ENCODE results near the gene TAL1.
A peak's percentile ranks its signal among the peaks of the same experiment; 100 is the strongest.
"Not testable (repeated sequence)": the region's sequence is repeated elsewhere in the genome, so short reads cannot be mapped to it uniquely, and the experiment has no call there.

The TAL1 gene

GRCh38 chr1:47232187-47232874, at the start of gene TAL1:
TAL1 (minus strand) TSS chr1:47232225; CDS start chr1:47225888, 6,337 bp downstream.
- DNase-seq: no peak

- DNase-seq: no peak
These were observed 48.1 kb upstream of the TAL1 start for GRCh38 chr1:47280142-47280541.

DNA sequence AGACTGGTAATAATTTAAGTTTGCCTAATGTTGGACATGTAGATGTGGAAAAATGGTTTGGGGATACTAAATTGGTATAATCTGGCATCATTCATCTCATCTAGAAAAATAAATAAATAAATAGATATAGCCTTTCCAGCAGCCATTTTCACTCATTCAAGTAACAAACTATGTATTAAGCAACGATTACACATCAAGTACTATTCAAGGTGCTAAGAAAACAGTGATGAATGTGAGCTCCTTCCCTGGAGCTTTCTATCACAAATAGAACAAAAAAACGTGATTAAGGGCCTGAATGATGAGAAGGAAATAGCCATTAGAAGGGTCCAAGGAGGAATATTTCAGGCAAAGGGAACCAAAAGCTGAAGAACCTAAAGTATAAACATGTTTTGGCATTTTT, 44.8 kb upstream of the TAL1 start:
- DNase-seq: no peak

- DNase-seq: not testable (repeated sequence)
These were observed 43.8 kb upstream of the TAL1 start for GRCh38 chr1:47275811-47276210.

GRCh38 chr1:47265529-47265928, 33.5 kb upstream of the TAL1 start:
- DNase-seq: not testable (repeated sequence)

DNA sequence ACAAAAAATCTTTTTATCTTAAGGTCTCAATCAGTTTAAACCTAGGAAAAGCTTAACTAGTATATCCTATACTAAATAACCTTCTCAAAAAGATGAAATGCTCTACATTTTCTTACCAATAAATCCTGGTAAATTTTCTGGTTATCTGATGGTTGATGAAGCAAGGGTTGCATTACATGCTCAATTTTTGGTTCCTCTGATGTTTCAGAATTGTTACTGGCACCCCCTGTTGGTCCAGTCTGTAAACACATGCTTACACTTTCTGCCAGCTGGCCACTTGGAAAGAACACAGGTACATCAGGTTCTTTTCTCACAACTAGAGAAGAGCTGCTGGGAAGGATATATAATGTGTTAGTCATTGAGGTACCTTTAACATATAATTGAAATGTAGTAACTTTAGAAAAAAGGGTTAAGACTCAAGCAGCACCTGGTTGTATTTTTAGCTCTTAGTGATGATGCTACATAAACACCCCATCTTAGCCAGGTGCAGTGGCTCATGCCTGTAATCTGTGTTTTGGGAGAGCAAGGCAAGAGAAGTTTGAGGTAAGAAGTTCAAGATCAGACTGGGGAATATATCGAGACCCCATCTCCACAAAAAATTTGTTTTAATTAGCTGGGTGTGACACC, 30.9 kb upstream of the TAL1 start:
- DNase-seq: peak in 1 of 4 experiments; percentile 2

DNA sequence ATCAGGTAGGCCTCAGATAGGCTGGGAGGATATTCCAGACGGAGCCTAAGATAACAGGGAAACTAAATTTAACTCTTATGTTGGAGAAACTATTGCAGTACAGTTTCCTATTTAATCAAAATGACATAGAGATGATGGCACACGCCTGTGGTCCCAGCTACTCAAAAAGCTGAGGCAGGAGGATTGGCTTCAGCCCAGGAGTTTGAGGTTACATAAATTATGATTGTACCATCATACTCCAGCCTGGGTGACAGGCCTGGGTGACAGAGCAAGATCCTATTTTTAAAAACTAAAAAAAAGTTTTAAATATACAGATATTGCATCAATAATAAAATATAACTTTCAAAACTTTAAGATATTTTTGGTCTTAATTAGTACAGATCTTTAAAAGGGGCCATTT, 25.2 kb upstream of the TAL1 start:
- no peak for DNase-seq

- no peak for DNase-seq
These were observed 20.8 kb upstream of the TAL1 start for GRCh38 chr1:47252795-47253194.

DNA sequence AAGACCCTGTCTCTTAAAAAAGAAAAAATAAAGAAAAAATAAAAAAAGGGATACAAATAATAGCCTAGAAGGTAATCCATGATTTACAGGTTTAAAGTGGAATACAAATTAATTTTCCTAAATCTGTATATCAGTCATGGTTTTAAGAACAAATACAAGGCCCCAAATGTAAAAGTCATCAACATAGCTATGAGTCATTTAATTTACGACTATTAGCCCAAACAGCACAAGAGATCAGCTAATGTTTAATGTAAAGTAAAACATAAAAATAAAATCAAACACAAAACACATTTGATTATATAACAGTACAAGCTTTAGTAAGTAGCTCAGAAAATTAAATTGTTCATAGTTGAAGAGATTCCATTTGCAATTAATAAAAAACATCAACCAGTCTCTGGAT, 20.3 kb upstream of the TAL1 start:
- DNase-seq: no peak

GRCh38 chr1:47249755-47250154, 17.7 kb upstream of the TAL1 start:
- no peak for DNase-seq

DNA sequence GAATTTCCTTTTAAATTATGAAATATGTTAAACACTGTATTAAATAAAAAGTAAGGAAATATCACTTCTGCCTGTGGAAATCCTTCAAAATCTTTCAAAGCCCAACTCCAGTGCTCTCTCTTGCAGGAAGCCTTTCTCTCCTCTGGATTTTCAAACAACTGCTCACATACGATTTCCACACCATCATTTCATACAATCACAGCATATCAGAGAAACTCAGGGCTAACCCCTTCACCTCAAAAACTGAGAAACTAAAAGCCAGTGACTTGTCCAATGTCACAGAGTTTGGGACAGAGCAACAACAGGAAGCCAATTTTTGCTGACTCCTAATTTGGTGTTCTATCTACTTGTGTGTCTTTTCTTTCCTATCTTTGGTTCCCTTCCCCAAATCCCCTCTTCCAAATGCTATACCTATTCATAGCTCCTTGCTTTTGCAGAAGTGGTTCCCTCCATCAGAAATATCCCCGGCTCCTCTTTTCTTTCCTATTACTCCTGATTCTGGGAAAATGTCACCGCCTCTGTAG, 12.4 kb upstream of the TAL1 start:
- no peak for DNase-seq

DNA sequence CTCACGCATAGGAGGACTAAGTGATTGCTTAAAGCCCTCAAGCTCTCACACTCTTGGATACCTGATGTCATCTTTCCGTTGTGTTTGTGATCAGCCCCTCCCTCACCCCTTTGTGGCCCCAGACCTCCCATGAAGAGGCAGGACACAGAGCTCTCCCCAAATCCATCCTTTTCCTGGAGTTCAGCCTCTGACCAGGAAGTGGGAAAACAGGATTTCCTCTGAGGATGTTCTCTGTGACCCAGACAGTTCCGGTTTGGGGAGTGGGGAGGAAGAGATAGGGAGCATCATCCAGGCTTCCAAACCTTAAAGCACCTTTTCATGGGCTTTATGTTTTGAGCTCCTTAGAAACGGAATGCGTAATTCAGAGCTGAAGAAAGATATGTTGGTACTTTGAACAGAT, 11.9 kb upstream of the TAL1 start:
- DNase-seq: no peak

- no peak for DNase-seq
These were observed 9.4 kb upstream of the TAL1 start for GRCh38 chr1:47241114-47242113.

DNA sequence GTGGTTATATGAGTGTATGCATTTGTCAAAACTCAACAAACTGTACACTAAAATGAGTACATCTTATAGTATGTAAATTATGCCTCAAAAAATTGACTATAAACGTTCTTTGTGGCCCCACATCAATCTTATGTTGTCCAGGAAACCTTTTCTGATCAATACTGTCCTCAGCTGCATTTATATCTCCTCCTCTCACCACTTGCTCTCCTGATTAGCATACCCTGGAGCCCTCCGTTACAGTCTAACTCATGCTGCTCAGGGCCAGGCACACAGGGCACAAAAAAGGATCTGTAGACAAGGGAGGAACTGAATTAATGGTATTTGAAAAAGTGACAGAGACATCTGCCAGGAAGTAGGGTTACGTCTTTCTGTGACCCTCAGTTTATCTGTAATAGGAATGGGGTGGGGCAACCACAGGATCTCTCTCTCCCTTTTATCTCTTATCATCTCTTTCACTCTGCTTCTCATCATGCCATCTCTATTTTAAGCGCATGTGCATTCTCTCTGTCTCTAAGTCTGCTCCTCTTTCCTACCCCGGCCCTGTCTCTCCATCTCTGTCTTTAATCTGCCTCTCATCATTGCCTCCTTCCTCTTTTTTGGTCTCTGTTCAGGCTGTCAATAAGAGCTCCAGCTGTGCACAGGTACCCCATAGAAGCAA, 7.0 kb upstream of the TAL1 start:
- DNase-seq: no peak

GRCh38 chr1:47235806-47236205, 3.8 kb upstream of the TAL1 start:
- no peak for DNase-seq

DNA sequence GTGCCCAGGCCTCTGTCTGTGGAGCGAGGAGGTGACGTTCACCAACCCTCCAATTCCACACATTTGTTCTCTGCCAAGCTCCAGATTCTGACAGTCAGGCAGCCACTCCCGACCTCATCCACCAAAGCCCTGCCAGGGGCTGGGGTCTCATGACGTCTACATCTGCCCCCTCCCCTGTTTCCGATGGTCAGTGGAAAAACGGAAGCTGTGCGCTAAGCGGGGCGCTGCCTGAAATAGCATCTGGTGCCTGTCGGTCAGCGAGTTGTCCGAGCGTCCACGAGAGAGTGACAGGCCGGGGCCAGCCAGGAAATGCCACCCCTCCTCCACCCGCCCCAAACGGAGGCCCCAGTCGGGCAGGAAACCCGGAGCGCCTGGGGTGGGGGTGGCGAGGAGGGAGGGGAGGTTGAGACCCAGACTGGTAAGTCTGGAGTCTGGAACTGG, 3.2 kb upstream of the TAL1 start:
- DNase-seq: no peak

DNA sequence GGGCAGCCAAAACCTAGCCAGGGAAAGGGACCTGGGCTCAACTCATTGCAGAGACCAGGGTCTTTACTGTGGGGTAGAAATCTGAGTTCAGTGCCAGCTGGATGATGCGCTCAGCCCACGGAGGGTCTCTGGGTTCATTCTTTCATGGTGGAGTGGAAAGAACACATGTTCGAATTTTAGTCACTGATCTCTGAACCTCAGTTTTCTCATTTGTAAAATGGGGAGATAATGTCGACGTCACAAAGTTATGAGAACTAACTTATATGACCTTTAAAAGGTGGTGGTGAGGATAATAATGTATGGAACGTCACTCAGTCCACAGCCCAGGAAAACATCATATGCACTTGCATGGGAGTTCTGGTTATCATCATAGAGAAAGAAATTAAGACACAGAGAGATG, 1.2 kb upstream of the TAL1 start:
- no peak for DNase-seq

DNA sequence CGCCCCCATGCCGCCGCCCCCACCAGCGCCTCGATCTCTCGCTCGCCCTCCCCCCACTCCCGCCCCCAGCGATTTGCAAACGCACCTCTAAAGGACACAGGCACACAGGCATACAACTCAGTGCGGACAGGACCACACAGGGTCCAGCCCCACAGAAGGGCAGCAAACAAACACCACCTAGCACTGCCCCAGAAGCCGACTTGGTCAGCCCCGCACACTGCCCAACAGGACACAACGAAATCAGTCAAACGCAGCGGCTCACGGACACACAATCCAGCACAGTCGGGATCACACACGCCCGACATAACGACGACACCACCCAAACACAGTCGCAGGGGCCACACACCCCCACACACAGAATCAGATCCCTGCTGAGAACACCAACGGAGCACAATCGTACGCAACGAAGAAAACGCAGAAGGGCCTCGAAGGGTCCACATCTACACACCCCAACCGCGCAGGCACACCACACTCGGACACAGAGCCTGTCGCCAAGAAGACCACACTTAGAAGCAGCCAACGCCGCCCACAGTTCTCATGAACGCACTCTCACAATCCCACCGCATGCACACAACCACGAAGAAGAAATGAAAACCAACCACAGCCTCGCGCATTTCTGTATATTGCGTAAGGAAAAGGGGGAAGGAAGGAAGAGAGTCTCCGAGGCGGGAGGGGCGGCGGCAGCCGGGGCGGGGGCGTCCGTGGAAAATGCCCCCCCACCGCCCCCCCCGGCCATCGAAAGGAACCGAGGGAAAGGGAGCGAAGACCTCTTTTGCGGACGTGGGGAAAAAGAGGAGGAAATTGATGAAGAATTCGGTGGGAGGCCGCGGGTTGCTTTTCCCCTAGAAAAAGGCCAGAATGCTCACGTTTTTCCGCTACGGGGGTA, 481 bp downstream of the TAL1 start:
- DNase-seq: no peak

- DNase-seq: no peak
These were observed 1.2 kb downstream of the TAL1 start for GRCh38 chr1:47230692-47231300.

DNA sequence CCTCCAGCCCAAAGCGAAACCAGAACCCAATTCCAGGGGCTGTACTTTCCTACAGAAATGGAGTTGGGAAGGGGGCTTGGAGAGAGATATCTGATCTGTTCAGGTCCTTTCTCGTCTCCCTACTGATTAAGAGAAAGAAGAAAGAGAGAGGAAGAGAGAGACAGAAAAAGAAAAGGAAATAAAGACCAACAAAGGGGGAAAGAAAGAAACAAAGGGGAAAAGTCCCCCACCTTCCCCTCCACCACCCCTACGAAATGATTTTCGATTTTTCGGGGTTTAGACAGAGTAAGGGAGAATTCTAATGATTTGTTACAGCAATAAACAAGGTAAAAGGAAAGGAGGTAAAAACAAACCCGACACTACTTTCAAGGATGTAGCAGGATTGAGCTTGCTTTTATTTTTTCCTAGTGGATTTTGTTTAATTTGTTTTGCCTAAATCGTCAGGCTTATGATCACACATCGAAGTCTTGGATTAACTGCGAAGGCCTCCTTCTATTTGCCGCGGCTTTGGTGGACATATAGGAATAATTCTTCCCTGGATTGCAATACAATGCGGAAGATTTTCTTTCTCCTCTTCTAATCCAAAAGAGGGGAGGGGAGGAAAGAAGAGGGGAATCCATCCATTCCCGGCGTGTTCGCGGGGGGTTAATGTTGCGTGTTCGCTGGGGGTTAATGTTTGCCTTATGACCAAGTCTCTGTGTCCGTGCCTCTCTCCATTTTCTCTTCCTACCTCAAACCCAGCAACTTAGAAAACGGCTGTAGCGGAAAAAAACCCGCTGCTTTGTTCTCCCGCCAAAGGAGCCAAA, 1.9 kb downstream of the TAL1 start:
- no peak for DNase-seq

All from activated naive CD4-positive, alpha-beta T cell (primary cell).